GM12872 (cell line): ENCODE results near the gene FAN1.

Source experiments
- CTCF ChIP-seq: IDR thresholded peaks from 3 replicates; pipeline ENCODE4 v1.5.1; 2011; ENCODE audit warnings: low read depth, mild to moderate bottlenecking, low read length, moderate library complexity; ENCODE audit not compliant: insufficient read depth

FAN1 gene

DNA sequence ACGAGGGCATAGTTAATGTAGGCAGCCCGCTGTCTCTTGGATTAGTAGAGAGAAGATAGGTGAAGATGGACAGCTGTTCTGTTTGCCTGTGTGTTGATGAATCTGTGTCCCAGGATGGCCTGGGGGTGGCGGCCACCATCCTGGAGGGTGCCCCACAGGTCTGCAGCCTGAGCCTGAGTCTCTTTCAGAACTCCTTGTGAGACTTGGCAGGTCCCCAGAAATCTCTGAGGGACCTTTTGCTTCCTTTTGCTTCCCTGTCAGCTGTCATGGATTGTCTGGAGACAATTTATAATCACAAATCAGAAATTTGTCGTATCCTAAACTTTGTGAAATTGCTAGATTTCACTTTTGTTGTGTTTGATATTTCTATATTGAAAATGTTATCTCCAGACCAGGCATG, 17.4 kb downstream of the FAN1 start:
- no peak for TF ChIP-seq CTCF

- no peak for TF ChIP-seq CTCF
Observed at GRCh38 chr15:30921781-30922479, 18.2 kb downstream of the FAN1 start.

DNA sequence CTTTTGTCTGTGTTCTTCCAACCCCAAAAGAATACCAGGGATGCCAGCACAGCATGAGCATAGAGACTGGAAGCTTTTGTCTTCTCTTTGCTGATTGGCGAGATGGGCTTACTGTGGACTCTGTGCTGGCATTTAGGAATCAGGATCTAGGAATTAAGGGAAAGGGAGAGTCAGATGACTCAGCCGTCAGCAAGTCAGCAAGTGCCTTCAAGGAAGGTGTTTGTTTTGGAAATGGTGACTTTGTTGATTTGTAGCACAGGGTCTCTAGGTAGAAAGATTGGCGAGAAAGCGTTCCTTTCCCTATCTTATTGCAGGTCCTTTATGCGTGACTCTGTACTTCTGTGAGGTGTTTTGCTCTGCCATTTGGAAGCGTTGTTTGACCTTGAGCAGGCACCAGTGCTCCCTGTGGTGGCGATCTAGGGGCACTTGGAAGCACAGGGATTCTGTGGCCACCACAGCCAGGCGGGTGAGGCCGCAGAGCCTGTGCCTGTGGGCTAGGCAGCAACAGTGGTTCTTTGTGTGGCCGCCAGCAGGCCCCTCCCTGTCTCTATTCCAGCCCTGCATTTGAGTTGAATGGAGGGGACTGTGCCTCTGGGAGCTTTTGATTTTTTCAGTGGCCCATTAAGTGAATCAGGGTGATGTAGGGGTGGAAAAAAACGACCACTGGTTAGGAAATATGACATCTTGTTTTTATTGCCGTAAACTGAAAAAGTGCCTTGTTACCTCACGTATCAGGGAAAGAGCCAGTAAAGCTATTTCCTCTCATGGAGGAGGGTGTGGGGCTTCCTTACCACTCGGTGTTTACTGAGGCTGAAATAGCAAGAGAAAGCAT, 19.0 kb downstream of the FAN1 start:
- no peak for TF ChIP-seq CTCF

- no peak for TF ChIP-seq CTCF
Observed at GRCh38 chr15:30923429-30923828, 19.7 kb downstream of the FAN1 start.

DNA sequence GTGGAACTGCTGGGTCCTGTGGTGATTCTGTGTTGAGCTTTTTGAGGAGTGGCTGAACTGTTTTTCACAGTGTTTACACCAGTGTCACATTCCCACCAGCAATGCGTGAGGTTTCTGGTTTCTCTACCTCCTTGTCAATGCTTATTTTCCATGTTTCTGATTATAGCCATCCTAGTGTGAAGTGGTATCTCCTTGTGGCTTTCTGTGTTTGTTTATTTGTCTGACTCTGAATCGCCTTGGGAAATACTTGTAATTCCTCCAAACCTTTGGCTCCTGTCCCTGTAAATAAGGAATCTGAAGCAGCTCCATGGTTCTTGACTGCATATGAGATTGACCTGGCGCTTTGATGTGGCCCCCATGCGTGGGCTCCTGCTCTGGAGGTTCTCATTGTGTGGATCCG, 20.6 kb downstream of the FAN1 start:
- TF ChIP-seq CTCF = no peak

DNA sequence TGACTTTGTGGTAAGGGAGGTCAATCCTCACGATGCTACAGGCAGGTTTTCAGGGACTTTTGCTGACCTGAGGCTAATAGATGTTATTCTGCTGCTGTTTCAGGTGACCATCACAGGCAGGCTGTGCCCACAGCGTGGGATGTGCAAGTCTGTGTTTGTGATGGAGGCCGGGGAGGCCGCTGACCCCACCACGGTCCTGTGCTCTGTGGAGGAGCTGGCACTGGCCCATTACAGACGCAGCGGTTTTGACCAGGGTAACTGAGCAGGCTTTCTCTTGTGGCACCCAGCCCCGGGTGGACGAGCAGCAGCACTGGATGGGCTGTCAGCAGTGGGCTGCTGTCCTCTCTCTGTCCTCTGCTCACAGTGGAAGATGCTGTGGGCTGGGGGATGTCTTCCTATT, 22.0 kb downstream of the FAN1 start:
- TF ChIP-seq CTCF = no peak

DNA sequence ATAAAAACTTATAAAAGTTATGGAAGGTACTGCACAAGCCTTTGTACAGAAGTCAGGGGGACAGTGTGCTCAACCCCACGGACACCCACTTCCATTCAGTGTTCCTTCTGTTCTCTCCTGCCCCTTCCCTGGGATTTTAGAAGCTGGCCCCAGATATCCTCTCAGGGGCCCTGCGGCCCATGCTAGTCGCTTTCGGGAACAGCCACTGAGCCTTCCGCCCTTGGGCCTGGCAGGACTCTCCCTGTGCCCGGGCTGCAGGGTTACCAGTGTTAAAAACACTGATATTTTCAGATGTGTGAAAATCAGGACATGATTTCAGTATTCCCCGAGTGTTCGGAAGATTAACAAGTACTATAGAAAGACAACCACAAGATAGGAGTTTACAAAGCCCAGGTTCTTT, 22.4 kb downstream of the FAN1 start:
- no peak for TF ChIP-seq CTCF
